Large intestine (tissue), 3 donors: ENCODE results near the gene TEX29. TPM values are rescaled to one million over a fixed set of nuclear protein-coding genes. Genes with fewer than 3 reads are reported as not detected.
A peak's percentile ranks its signal among the peaks of the same experiment; 100 is the strongest.

Experiments used
- DNase-seq, 2 donors: peaks; one replicate each; pipeline versions ENCODE4 v3.0.0 to v3.0.0-alpha.2; 2013
- H3K27ac ChIP-seq: one replicate; pipeline ENCODE4 v1.5.1; 2013; ENCODE audit warnings: low read length
- H3K27me3 ChIP-seq: 2 replicates; pipeline ENCODE4 v1.6.1; 2013; ENCODE audit warnings: low read length; ENCODE audit not compliant: control insufficient read depth, insufficient read depth
- H3K36me3 ChIP-seq: 2 replicates; pipeline ENCODE4 v1.6.1; 2013; ENCODE audit warnings: low read length; ENCODE audit not compliant: control insufficient read depth, insufficient read depth
- H3K4me1 ChIP-seq: one replicate; pipeline ENCODE4 v1.6.1; 2013; ENCODE audit warnings: low read length; ENCODE audit not compliant: control insufficient read depth, insufficient read depth
- H3K4me3 ChIP-seq: one replicate; pipeline ENCODE4 v1.5.1; 2013; ENCODE audit warnings: low read length
- H3K9me3 ChIP-seq: one replicate; pipeline ENCODE4 v1.6.1; 2013; ENCODE audit warnings: mild to moderate bottlenecking, low read depth, low read length, moderate library complexity; ENCODE audit not compliant: control insufficient read depth
- WGBS: methylation state at CpG from one replicate; pipeline ENCODE4 v1.1.5; 2013; ENCODE audit warnings: low lambda C conversion rate; ENCODE audit not compliant: insufficient coverage; 5-methylcytosine and 5-hydroxymethylcytosine counted together
- polyA plus RNA-seq: library from polyadenylated mRNA; unstranded; fragments of 120-200 nt; gene quantifications from one replicate; pipeline ENCODE4 v1.2.1, GENCODE V29; 2013

The TEX29 gene
- polyA plus RNA-seq, 1 donor = 0.22 TPM

DNA sequence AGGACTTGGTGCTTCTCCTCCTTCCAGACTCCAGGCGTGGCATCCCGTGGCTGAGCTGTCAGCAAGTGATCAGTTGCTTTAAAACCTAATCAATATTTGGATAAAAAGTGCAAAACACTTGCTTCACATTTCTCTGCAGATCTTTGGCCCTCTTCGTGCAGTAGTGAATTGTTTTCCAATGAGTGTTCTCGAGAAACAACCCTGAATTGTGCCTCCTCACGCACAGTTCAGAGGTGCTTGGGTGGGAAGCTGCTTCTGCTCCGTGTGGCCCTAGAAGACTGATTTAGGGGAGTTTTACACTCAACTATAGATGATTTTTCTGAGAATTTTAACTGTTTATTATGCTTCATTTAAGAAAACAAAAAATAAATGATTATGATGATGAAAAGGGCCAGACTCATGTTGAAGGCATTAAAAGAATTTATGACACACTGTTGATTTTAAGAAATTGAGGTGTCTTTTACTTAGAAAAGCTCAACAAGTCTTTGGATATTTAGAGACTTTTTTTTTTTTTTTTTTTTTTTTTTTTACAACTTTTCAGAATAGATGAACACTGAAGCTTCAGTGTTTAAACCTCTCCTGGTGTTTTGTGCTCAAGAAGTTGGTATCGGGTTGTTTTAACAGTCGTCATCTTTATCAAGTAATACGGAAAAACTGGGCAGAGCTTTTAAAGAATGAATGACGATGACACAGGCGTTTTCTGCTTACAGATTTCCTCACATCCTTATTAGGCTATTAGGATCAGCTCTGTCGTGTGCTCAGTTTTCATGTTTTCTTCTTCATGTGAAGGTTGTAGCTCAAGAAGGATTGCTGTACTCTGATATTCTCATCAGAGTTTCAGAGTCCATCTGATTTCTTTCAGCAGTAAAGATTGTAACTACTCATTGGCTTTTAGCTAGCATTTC, 39.5 kb upstream of the TEX29 start:
- no peak for DNase-seq
- peaks cover 77% of the 10 kb centered on the region for H3K36me3 ChIP-seq
- H3K9me3 ChIP-seq = no peaks in the 10 kb centered on the region
- no peaks in the 10 kb centered on the region for H3K27me3 ChIP-seq
- no peak overlapping the region for H3K4me3 ChIP-seq
- no peaks in the 10 kb centered on the region for H3K4me1 ChIP-seq
- H3K27ac ChIP-seq = peak overlapping the region; percentile 68
- 100% methylated on average over 1 of the region's 12 CpGs for whole genome bisulfite sequencing

DNA sequence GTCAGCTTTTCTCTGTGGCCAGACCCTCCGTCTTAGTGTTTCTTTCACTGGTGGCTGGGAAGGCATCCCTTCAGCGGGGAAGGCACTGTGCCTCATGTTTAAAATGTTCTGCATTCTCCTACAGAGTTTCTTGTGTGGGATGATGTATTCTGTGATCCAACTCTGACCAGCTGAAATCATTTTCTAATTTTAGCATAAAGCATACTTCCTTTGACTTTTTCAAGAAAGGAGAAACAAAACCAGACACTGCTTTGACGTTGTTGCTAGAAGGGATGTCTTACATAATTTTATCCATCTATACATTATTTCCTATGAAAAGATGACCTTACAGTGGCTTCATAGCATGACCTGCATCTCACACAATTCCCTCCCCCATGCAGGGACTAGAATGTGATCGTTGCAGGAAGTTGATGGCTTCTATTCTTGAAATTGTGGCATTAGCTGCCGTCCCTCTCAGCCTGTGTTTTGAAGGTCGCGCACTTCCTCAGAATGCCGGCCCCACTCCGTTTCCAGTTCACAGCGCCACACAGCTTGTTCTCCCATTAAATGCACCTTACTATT, 38.6 kb upstream of the TEX29 start:
- DNase-seq = peak; percentile 25 to 30
- no peak overlapping the region for H3K4me3 ChIP-seq
- H3K4me1 ChIP-seq = no peaks in the 10 kb centered on the region
- no CpG with 5 or more reads among the region's 10 CpGs for WGBS
- H3K9me3 ChIP-seq = no peaks in the 10 kb centered on the region
- peaks cover 80% of the 10 kb centered on the region for H3K36me3 ChIP-seq
- no peaks in the 10 kb centered on the region for H3K27me3 ChIP-seq
- H3K27ac ChIP-seq = peak overlapping the region; percentile 68

DNA sequence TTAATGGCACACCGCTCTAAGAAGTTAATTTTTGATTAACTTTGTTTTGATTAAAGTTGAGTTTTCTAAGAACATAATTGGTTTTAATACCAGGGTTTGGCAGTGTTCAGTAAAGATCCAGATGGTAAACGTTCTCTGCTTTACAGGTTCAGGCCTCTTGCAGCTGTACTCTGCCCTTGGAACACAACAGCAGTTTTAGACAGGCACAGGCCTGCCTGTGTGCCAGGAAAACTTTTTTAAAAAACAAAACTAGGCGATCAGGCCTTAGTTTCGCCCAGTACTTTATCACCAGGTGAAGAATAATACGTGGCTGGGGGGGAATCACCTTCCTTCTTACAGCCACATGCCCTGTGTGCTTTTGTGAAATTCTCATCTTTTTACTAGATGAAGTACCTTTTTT, 38.0 kb upstream of the TEX29 start:
- no peaks in the 10 kb centered on the region for H3K4me1 ChIP-seq
- no peaks in the 10 kb centered on the region for H3K27me3 ChIP-seq
- no peak for DNase-seq
- H3K9me3 ChIP-seq = no peaks in the 10 kb centered on the region
- peaks cover 86% of the 10 kb centered on the region for H3K36me3 ChIP-seq
- peak overlapping the region; percentile 68 for H3K27ac ChIP-seq
- no peak overlapping the region for H3K4me3 ChIP-seq
- 85% methylated on average over 4 of the region's 5 CpGs for WGBS

DNA sequence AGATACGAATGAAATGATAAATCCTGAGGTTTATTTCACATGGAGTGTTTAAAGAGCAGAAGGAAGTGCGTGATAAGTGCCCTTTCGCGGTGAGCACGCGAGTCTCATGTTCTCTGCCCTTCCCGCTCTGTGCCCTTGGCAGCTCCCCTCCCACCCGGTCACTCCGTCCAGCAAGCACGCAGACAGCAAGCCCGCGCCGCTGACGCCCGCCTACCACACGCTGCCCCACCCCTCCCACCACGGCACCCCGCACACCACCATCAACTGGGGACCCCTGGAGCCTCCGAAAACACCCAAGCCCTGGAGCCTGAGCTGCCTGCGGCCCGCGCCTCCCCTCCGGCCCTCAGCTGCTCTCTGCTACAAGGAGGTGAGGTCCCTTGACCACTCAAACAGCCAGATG, 37.4 kb upstream of the TEX29 start:
- no peak for DNase-seq
- peaks cover 84% of the 10 kb centered on the region for H3K36me3 ChIP-seq
- no peaks in the 10 kb centered on the region for H3K27me3 ChIP-seq
- no peak overlapping the region for H3K4me3 ChIP-seq
- H3K4me1 ChIP-seq = no peaks in the 10 kb centered on the region
- H3K27ac ChIP-seq = peak overlapping the region; percentile 68
- no peaks in the 10 kb centered on the region for H3K9me3 ChIP-seq
- WGBS = 100% methylated on average over 1 of the region's 23 CpGs

DNA sequence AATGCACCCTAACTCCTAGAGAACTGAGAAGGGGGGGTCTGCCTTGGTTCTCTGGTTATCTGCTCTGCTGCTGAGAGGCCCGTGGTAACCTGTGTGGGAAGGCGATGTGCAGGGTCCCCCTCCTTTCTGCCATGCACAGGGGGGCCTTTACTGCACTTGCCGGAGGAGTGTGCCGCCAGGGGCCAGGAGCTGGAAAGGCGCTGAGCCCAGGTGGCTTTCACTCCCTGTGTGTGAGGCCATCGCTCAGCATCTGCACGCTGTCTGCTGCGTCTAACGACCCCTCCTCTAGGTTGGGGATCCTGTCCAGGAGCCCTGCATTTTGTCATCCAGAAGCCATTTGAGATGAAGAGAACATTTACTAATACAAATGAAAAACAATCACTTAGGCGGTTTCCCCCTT, 37.0 kb upstream of the TEX29 start:
- peaks cover 84% of the 10 kb centered on the region for H3K36me3 ChIP-seq
- no peaks in the 10 kb centered on the region for H3K9me3 ChIP-seq

DNA sequence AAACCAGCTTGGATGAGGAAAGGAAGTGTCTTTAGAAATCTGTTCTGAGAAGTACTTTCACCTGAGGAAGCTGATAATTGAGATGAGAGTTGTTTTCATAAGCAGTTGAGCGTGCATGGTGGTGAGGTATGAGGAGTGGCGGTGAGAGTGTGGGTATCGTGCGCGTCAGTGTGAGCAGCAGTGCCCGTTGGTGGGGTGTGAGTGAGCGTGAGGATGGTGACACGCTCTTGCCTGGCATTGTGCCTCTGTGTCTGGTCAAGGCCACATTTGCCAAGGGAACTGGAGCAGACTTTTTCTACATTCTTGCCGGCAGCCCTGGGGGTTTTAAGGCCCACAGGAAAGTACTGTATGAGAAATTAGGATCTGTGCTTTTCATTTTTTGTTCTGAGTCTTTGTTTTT, 36.5 kb upstream of the TEX29 start:
- WGBS = no CpG with 5 or more reads among the region's 9 CpGs
- no peak overlapping the region for H3K4me3 ChIP-seq
- H3K27me3 ChIP-seq = no peaks in the 10 kb centered on the region
- no peaks in the 10 kb centered on the region for H3K9me3 ChIP-seq
- H3K36me3 ChIP-seq = peaks cover 81% of the 10 kb centered on the region
- DNase-seq = no peak
- no peak overlapping the region for H3K27ac ChIP-seq
- no peaks in the 10 kb centered on the region for H3K4me1 ChIP-seq

More for the DNA sequence above, 37.0 kb upstream of the TEX29 start:
- H3K4me1 ChIP-seq = no peaks in the 10 kb centered on the region
- no peaks in the 10 kb centered on the region for H3K27me3 ChIP-seq
- no peak for DNase-seq
- no peak overlapping the region for H3K4me3 ChIP-seq
- no peak overlapping the region for H3K27ac ChIP-seq
- no CpG with 5 or more reads among the region's 10 CpGs for WGBS

DNA sequence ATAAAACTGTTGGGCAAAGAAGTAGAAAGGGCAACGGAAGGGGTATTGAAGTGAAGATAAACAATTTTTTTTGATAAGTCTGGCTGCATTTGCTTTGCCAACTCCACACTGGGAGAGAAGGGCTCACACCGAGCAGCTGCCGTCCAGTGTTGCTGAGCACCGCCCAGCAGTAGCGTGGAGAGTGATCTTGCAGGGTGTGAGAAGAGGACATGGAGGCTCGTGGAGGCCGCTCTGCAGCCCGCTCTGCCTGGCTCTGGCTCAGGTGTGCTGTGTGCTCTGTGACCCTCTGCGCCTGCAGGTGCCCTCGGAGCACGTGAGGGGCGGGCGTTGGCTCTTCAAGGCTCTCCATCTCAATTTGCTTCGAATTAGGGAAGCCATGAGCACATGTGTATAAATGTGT, 35.9 kb upstream of the TEX29 start:
- Histone ChIP-seq H3K27me3 (no peaks in the 10 kb centered on the region), H3K36me3 (peaks cover 80% of the 10 kb centered on the region), H3K4me1 (no peaks in the 10 kb centered on the region), H3K9me3 (no peaks in the 10 kb centered on the region), H3K4me3 (no peak overlapping the region), H3K27ac (no peak overlapping the region)
- no peak for DNase-seq
- 100% methylated on average over 1 of the region's 14 CpGs for WGBS

DNA sequence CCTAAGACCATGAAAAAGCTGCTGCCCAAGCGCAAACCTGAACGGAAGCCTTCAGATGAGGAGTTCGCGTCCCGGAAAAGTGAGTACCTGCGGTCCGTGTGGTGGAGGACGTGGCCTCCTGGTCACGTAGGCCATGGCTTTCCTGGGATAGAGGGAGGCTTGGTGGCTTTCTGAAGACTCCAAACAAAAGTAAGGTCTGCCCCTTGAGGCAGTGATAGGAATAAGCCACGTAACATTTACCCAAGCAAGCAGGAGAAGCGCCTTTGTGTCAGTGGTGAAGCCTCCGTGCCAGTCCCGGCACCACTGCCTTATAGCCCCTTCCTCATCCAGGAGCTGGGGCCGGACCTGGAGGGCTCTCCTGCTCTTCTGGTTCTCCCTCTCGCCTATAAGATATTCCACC, 34.3 kb upstream of the TEX29 start:
- no CpG with 5 or more reads among the region's 15 CpGs for WGBS

DNA sequence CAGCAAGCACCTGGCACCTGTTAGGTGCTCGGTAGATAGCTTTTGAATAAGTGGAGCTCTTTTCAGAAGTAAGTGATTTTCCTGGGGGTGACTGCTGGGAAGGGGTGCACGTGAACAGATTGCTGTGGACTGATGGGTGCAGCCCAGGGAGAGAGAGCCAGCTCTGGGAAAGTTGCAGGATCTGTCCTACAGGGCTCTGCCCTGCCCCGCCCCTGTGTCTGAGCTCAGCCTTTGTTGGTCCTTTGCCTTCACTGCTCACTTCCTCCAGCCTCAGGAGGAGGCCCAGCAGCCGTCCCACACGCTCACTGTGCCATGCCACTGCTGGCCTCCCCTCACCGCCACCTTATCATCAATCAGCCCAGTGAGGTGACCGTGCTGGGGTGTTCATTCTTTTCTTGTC, 33.7 kb upstream of the TEX29 start:
- no CpG with 5 or more reads among the region's 7 CpGs for WGBS
- no peaks in the 10 kb centered on the region for H3K27me3 ChIP-seq
- H3K36me3 ChIP-seq = peaks cover 75% of the 10 kb centered on the region
- H3K4me1 ChIP-seq = no peaks in the 10 kb centered on the region
- no peak overlapping the region for H3K27ac ChIP-seq
- no peak overlapping the region for H3K4me3 ChIP-seq
- no peak for DNase-seq
- H3K9me3 ChIP-seq = peaks cover 2% of the 10 kb centered on the region

More for the DNA sequence above, 34.3 kb upstream of the TEX29 start:
- H3K27me3 ChIP-seq = no peaks in the 10 kb centered on the region
- peaks cover 77% of the 10 kb centered on the region for H3K36me3 ChIP-seq
- no peak overlapping the region for H3K4me3 ChIP-seq
- no peak for DNase-seq
- no peak overlapping the region for H3K27ac ChIP-seq
- no peaks in the 10 kb centered on the region for H3K4me1 ChIP-seq
- H3K9me3 ChIP-seq = peaks cover under 1% of the 10 kb centered on the region

DNA sequence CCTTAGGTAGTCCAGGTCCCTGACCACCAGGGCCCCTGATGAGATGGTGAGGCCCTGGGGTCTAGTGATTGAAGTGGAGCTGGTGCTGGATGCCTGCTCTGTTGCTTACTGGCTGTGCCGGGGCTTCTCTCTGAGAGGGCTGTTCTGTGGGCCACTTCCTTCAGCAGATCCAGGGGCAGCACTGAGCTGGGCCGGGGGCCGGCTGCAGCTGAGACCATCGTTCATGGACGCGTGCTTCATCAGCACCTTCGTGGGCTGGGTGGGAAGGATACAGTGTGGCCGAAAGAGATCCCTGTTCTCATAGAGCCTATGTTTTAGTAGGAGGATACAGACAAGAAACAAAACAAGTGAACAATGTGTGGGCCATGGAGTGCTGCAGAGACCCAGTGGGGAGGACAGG, 33.2 kb upstream of the TEX29 start:
- peaks cover 2% of the 10 kb centered on the region for H3K9me3 ChIP-seq
- H3K27ac ChIP-seq = no peak overlapping the region
- no peak for DNase-seq
- peaks cover 75% of the 10 kb centered on the region for H3K36me3 ChIP-seq
- no peaks in the 10 kb centered on the region for H3K4me1 ChIP-seq
- H3K27me3 ChIP-seq = no peaks in the 10 kb centered on the region
- no peak overlapping the region for H3K4me3 ChIP-seq
- 93% methylated on average over 2 of the region's 8 CpGs for WGBS
